Muscle of leg (tissue), 11 donors: ENCODE data around the gene CRYBB2. TPM values are rescaled to one million over a fixed set of nuclear protein-coding genes. Genes with fewer than 3 reads are reported as not detected.
"Not testable (repeated sequence)": the region's sequence is repeated elsewhere in the genome, so short reads cannot be mapped to it uniquely, and the experiment has no call there.

ENCODE experiments used
- DNase-seq: peaks from one replicate; pipeline ENCODE4 v3.0.0; 2013
- H3K27ac ChIP-seq: one replicate; pipeline ENCODE4 v1.5.1; 2013; ENCODE audit warnings: mild to moderate bottlenecking, low read length, control low read depth
- H3K27me3 ChIP-seq: one replicate; pipeline ENCODE4 v1.6.1; 2013; ENCODE audit warnings: low read length; ENCODE audit not compliant: control insufficient read depth, insufficient read depth
- H3K36me3 ChIP-seq: one replicate; pipeline ENCODE4 v1.6.1; 2013; ENCODE audit warnings: low read length; ENCODE audit not compliant: control insufficient read depth, insufficient read depth
- H3K4me1 ChIP-seq: one replicate; pipeline ENCODE4 v1.6.1; 2013; ENCODE audit warnings: low read length; ENCODE audit not compliant: control insufficient read depth, insufficient read depth
- H3K4me3 ChIP-seq: one replicate; pipeline ENCODE4 v1.5.1; 2013; ENCODE audit warnings: low read length, control low read depth
- H3K9me3 ChIP-seq: replicated peaks from 2 replicates; pipeline ENCODE4 v1.6.1; 2013; ENCODE audit warnings: low read depth, low read length; ENCODE audit not compliant: control insufficient read depth
- WGBS: methylation state at CpG from one replicate; pipeline ENCODE4 v1.1.5; 2013; ENCODE audit warnings: missing lambda C conversion rate; ENCODE audit not compliant: insufficient coverage; 5-methylcytosine and 5-hydroxymethylcytosine counted together
- polyA plus RNA-seq, 8 donors: library from polyadenylated mRNA; unstranded; fragments of 120-200 nt; gene quantifications; one replicate each; pipeline versions ENCODE4 v1.2.1 to v1.2.3, GENCODE V29; 2013; ENCODE audit warnings: inconsistent platforms in 1 of 8, low replicate concordance in 1 of 8; ENCODE audit not compliant: insufficient read length in 8 of 8, insufficient read depth in 1 of 8
- total RNA-seq: library from RNA; stranded (reverse); fragments of 120-200 nt; gene quantifications from one replicate; pipeline ENCODE4 v1.2.4, GENCODE V29; 2013

Gene CRYBB2
- total and polyA plus RNA-seq, 9 donors: 0.09 to 0.45 (median 0.33) TPM; not detected in 5

GRCh38 chr22:25273928-25274327, 54.5 kb downstream of the CRYBB2 start:
- H3K4me1 ChIP-seq, DNase-seq, H3K27me3 ChIP-seq, H3K27ac ChIP-seq, H3K9me3 ChIP-seq, H3K36me3 ChIP-seq, H3K4me3 ChIP-seq: not testable (repeated sequence)
- WGBS: no CpG with 5 or more reads among the region's 3 CpGs

GRCh38 chr22:25280118-25280517, 60.7 kb downstream of the CRYBB2 start:
- not testable (repeated sequence) for H3K9me3 ChIP-seq, H3K4me3 ChIP-seq, H3K27ac ChIP-seq, H3K4me1 ChIP-seq, DNase-seq, H3K36me3 ChIP-seq
- WGBS: no CpG with 5 or more reads among the region's 2 CpGs
- H3K27me3 ChIP-seq: peaks cover 37% of the 10 kb centered on the region

Other genes with a start within 250 kb of the CRYBB2 start
- 0.13 TPM for gene CRYBB3, start 19.8 kb upstream of the CRYBB2 start, total RNA-seq
- under 1 TPM in 5 of 8 donors, not detected in 3; 0.15 to 0.59 (median 0.37) TPM for gene CRYBB3, start 19.8 kb upstream of the CRYBB2 start, polyA plus RNA-seq